Activated naive CD4-positive, alpha-beta T cell treated with anti-CD3 and anti-CD28 coated beads, Interleukin-2, amount 50 U/mL, for 24 hours (primary cell): ENCODE measurements around the gene MXD3.
"Not testable (repeated sequence)": the region's sequence is repeated elsewhere in the genome, so short reads cannot be mapped to it uniquely, and the experiment has no call there.

ENCODE experiments used
- H3K27ac Mint-ChIP-seq: one replicate; pipeline ENCODE4 v1.8.0; 2021; ENCODE audit warnings: mild to moderate bottlenecking, mixed read lengths
- H3K27me3 Mint-ChIP-seq: one replicate; pipeline ENCODE4 v1.8.0; 2021; ENCODE audit warnings: mixed read lengths
- H3K36me3 Mint-ChIP-seq: one replicate; pipeline ENCODE4 v1.8.0; 2021; ENCODE audit warnings: mixed read lengths
- H3K4me1 Mint-ChIP-seq: one replicate; pipeline ENCODE4 v1.8.0; 2021; ENCODE audit warnings: mixed read lengths
- H3K4me3 Mint-ChIP-seq: one replicate; pipeline ENCODE4 v1.8.0; 2021; ENCODE audit warnings: mild to moderate bottlenecking, mixed read lengths
- H3K9me3 Mint-ChIP-seq: one replicate; pipeline ENCODE4 v1.8.0; 2021; ENCODE audit warnings: mixed read lengths

Gene MXD3

DNA sequence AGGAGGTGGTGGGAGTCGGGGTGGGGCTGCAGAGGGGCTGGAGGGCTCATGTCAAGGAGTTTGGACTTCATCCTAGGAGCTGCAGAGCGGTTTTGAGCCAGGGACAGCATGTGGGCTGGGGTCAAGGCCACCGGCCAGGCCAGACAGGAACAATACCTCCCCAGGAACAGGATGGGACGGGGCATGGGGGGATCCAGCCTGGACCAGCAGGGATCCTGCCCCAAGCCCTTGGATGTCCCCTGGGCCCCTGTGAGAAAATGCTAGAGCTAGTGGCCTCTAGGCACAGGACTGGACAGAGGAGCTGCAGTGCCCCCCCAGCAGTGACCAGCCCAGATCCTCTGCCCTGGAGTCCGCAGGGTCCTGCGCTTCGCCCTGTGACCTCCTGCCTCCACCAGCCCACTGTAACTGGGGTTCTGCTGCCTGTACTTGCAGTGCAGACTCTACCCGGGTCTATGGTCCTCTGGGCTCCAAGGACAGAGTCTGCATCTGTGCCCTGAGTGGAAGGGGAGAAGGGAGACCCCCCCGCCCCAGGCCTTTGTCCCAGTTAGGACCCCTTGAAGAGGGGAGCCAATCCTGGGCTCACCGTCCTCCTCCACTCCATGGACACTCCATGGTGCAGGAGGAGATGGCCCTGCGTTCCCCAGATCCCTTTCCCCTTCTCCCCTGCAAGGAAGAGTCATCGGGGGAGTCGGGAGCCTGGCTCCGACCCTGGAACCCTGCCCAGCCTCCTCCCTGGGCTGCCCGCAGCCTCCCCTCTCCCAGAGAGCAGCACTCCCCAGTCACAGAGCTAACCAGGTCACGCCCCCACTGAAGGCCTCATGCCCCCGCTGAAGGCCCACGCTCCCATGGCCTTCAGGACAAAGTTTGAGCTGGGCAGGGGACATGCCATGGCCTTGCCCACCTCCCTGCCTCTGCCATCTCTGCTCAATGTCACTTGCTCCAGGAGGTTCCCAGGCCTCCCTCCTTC is 3.0 kb upstream of the MXD3 start:
- H3K27ac Mint-ChIP-seq, result no peak overlapping the region
- H3K27me3 Mint-ChIP-seq, result no peaks in the 10 kb centered on the region
- no peak overlapping the region for H3K4me3 Mint-ChIP-seq
- no peaks in the 10 kb centered on the region for H3K36me3 Mint-ChIP-seq
- no peaks in the 10 kb centered on the region for H3K9me3 Mint-ChIP-seq
- peaks cover 28% of the 10 kb centered on the region for H3K4me1 Mint-ChIP-seq

DNA sequence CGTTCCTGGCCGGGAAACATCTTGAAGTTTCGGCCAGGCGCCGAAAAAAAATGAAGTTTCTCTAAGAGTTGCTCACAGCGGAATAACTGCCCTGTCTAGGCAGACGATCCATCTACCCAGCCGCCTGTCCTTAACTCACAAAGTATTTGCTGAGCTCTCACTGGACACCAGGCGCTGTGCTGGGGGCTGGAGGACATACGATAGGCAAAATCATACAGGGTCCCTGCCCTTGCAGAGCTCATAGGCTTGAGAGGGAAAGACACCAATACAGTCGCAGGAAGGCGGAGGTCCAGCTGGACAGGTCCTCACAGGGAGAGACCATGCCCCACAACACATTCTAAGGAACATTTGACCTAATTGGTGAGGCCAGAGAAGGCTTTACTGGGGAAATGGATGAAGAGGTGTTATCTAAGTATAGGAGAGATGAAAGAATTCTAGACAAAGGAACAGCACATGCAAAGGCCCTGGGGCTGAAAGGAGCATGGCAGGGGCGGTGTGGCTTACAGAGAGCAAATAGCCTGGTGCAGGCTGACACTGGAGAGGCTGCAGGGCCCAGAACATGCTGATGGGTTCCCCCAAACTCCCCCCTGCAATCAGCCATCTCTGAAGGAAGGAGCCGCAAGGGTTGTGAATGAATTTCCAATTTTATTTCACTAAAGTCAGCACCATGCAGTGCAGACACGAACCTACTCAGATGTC is 2.0 kb upstream of the MXD3 start:
- no peaks in the 10 kb centered on the region for H3K36me3 Mint-ChIP-seq
- no peak overlapping the region for H3K4me3 Mint-ChIP-seq
- H3K9me3 Mint-ChIP-seq, result no peaks in the 10 kb centered on the region
- H3K4me1 Mint-ChIP-seq, result peaks cover 32% of the 10 kb centered on the region
- H3K27me3 Mint-ChIP-seq, result no peaks in the 10 kb centered on the region
- H3K27ac Mint-ChIP-seq, result no peak overlapping the region

DNA sequence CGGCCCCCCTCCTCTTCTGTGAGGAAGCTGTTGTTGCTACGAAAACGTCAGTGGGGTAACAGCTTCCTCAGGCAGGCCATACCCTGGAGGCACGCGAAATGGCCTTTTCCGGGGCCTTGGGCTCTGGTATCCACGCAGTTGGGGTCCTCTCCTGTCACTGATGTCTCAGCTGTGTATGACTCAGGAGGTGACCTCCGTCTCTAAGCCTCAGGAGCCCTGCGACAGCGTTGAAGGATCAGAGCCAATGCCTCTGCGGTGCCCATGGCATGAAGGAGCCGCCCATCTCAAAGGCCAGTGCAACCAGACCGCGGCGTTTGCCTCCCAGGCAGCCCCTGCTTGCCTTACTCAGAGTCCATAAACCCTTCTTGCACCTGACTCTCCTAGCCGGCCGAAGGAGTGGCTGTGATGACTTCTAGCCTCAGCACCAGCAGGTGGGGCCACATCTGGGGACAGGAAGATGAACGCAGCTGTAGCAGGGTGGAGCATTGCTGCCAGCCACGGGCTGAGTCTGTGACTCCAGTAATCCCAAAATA is 1.0 kb upstream of the MXD3 start:
- H3K27ac Mint-ChIP-seq, result no peak overlapping the region
- peaks cover 25% of the 10 kb centered on the region for H3K4me1 Mint-ChIP-seq
- H3K36me3 Mint-ChIP-seq, result no peaks in the 10 kb centered on the region
- no peaks in the 10 kb centered on the region for H3K9me3 Mint-ChIP-seq
- no peaks in the 10 kb centered on the region for H3K27me3 Mint-ChIP-seq
- peak overlapping the region; percentile 84 for H3K4me3 Mint-ChIP-seq

DNA sequence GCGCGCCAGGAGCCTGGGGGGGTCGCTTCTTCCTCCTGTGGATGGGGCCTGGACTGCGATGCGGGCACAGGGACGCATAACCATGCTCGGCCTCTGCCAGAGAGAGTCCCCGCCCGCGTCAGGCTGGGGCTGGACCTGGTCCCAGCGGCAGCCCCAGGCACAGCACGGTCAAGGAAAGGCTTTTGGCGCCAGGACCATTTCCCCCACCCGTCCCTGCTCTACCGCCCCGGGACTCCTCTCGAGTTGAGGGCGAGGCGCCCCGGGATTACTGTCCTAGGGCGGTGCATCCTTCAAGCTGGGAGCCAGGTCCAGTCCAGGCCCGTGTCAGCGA is 341 bp downstream of the MXD3 start:
- Mint-ChIP-seq H3K9me3 (no peaks in the 10 kb centered on the region), H3K36me3 (no peaks in the 10 kb centered on the region), H3K4me1 (peaks cover 32% of the 10 kb centered on the region), H3K4me3 (no peak overlapping the region), H3K27ac (no peak overlapping the region), H3K27me3 (no peaks in the 10 kb centered on the region)

DNA sequence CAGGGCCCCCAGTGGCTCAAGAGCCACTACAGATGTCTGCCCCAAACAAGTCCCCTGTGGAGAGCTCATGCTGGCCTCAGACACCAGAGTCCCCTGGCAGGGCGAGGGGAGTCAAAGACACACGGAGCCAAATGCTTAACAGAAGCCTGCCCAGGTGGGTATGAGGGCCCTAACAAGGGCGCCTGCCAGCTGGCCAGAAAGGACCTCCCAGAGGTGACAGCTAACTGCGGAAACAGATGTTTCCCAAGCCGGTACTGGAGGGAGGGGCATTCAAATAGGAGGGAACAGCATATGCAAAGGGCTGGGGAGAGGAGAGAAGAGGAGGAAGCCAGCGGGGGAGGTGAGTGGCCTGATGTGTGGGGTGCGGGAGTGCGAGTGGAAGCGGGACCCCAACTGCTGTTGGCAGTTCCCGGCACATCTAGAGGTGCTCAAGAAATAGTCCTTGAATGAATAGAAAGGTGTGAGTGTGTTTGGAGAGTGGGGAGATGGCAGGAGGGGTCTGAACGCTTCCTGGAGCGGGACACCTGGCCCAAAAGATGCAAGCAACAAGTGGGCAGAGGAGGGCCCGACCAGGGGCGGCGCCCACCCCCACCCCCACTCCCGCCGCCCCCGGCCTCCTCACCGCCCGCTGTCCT is 824 bp downstream of the MXD3 start:
- Mint-ChIP-seq H3K27ac (peak overlapping the region; percentile 73), H3K27me3 (no peaks in the 10 kb centered on the region), H3K4me3 (peak overlapping the region; percentile 82), H3K9me3 (no peaks in the 10 kb centered on the region), H3K36me3 (peaks cover 3% of the 10 kb centered on the region), H3K4me1 (peaks cover 36% of the 10 kb centered on the region)

DNA sequence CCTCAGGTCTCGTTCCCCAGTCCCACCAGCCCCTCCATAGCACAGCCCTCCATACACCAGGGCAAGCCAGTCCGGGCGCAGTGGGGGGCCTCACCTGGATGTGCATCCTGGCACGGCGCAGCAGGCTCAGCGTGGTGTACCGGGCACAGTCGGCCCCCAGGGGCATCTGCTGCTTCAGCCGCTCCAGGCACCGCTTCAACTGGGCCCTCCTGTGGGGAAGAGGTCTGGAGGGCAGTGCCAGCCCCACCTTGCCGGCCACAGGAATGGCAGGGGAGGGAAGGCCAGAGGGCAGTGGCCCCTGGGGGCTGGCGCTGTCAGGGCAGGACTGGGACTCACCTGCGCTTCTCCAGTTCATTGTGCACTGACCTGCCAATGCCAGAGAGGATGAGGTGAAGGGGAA is 1.4 kb downstream of the MXD3 start:
- H3K9me3 Mint-ChIP-seq, result no peaks in the 10 kb centered on the region
- H3K27me3 Mint-ChIP-seq, result no peaks in the 10 kb centered on the region
- peaks cover 3% of the 10 kb centered on the region for H3K36me3 Mint-ChIP-seq
- H3K27ac Mint-ChIP-seq, result no peak overlapping the region
- no peak overlapping the region for H3K4me3 Mint-ChIP-seq
- peaks cover 41% of the 10 kb centered on the region for H3K4me1 Mint-ChIP-seq

DNA sequence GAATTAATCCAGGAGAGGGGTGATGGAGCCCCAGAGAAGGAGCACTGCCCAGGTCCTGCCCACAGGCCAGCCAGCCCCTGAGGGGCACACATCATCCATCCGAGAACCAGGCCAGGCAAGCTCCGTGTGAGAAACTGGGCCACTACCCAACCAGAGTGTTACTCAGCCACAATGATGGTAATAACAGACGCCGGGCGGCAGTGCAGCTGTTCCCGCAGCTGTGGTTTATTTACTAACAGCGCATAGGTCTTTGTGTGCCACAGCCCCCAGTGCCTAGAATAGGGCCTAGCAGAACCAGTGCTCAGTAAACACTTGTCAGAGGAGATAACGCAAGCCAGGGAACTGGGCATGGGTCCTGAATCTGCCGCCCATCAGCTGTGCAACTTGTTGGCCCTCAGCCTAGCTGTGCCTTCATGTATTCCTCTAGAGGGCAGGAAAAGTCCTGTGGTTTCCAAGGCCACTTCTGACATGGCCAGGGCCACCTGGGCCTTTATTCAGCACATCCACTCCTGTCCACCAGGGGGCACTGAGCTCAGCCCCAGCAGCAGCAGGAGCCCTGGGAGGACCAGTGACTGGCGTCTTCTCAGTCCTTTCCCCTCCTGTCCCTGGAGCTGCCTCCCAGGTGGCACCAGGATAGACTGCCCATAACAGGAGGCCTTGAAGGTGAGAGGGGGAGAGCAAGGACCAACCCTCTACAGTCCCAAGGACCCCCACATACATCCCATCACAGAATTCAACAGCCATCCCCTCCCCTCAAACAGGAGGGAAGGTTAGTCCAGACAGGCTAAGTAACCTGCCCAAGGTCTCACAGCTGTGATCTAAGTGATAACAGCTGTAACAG is 2.1 kb downstream of the MXD3 start:
- H3K4me3 Mint-ChIP-seq, result peak overlapping the region; percentile 59
- peak overlapping the region; percentile 62 for H3K27ac Mint-ChIP-seq
- peaks cover 7% of the 10 kb centered on the region for H3K36me3 Mint-ChIP-seq
- peaks cover 48% of the 10 kb centered on the region for H3K4me1 Mint-ChIP-seq
- no peaks in the 10 kb centered on the region for H3K9me3 Mint-ChIP-seq
- no peaks in the 10 kb centered on the region for H3K27me3 Mint-ChIP-seq

DNA sequence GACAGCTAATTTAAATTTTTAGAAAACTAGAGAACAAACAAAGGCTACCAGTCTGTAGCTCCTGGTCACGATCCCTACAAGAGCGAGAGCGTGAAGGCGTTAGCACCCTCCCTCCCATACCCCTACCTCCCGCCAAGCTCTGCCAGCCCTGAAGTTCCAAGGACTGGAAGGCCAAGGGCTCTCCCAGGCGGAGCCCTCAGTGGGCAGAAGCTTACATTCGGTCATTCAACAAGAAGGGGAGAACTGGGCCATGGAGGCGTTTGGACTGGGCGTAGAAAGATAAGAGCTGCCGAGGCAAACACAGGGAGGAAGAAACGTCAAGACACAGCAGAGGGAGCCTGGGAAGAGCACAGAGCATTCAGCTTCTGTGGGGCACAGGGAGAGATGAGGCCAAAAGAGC is 3.0 kb downstream of the MXD3 start:
- peaks cover 55% of the 10 kb centered on the region for H3K4me1 Mint-ChIP-seq

DNA sequence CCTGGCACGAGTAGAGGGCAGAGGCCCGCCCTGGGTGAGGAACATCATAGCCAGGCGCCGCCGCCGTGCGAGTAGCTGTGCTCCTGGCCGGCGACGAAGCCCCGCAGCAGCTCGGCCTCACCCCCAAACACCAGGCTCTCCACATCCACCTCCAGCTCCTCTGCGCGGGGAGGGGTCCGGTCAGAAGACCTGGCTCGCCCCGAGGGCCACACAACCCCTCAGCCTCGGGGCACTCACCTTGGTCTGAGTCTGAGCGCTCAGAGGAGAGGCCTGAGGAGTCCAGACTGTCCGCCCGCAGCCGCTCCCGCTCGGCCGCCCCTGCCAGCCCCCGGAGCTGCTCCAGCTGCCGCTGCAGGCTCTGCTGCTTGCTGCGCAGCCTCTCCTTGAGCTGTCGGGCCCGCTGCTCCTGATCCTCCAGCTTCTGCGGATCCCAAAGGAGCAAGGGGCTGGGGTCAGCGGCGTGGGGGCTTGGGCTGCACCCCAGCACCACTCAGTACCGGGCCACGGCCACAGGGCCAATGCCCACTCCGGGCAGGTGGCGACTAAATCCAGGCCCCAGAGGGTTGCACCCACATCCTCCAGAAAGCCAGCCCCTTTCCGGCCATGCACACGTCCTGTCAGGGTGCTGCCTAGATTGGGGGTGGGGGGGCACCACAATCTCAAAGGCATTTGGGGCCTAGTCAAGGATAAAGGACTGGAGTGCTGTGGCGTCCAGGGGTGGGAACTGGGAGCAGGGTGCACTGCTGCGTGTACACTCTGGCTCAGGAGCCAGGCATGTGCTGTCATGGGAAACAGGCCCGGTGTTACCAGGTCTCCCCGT is 3.9 kb downstream of the MXD3 start:
- Mint-ChIP-seq H3K4me3 (no peak overlapping the region), H3K27ac (no peak overlapping the region), H3K27me3 (no peaks in the 10 kb centered on the region), H3K36me3 (peaks cover 7% of the 10 kb centered on the region), H3K4me1 (peaks cover 53% of the 10 kb centered on the region), H3K9me3 (no peaks in the 10 kb centered on the region)

More for the DNA sequence above, 3.0 kb downstream of the MXD3 start:
- Mint-ChIP-seq H3K4me3 (peak overlapping the region; percentile 44), H3K36me3 (peaks cover 7% of the 10 kb centered on the region), H3K27me3 (no peaks in the 10 kb centered on the region), H3K27ac (no peak overlapping the region), H3K9me3 (no peaks in the 10 kb centered on the region)

DNA sequence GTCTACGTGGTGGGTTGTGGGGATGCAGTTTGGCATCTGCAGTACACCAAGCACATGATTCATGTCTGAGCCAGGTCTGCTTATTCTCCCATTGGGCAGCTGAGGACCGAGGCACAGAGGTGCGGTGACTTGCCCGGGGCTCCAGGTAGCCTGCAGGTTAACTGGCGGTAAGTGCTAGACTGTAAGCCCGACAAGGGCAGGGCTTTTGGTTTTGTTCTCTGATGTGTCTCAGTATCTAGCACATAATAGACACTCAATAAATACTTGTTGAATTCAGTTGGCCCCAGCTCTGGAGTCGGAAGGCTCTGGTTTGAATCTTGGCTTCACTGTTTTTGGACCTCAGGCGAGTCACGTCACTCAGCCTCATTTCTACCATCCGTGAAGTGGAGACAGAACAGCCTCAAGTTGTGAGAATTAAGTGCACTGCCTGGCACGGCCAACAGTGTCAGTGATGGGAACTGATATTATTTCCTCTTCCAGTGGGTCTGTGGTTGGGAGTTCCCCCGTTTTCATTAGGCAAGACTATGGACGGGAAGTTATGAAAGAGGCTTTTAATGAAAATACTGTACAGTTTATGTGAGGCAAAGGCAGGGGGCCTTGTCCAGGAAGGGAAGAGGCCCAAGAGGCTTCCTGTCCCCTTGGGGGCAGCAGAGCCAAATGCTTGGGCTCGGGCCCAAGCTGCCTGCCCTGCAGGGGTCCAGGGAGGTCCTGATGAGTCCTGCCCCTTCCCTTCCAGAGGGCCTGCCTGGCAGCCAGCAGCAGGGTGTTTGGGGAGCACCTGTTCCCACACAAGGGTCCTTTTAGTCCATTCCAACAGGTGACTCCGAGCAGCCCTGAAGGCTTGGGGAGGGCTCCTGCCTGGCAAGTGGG is 4.8 kb downstream of the MXD3 start:
- peaks cover 7% of the 10 kb centered on the region for H3K36me3 Mint-ChIP-seq
- peaks cover 56% of the 10 kb centered on the region for H3K4me1 Mint-ChIP-seq
- peak overlapping the region; percentile 33 for H3K4me3 Mint-ChIP-seq

DNA sequence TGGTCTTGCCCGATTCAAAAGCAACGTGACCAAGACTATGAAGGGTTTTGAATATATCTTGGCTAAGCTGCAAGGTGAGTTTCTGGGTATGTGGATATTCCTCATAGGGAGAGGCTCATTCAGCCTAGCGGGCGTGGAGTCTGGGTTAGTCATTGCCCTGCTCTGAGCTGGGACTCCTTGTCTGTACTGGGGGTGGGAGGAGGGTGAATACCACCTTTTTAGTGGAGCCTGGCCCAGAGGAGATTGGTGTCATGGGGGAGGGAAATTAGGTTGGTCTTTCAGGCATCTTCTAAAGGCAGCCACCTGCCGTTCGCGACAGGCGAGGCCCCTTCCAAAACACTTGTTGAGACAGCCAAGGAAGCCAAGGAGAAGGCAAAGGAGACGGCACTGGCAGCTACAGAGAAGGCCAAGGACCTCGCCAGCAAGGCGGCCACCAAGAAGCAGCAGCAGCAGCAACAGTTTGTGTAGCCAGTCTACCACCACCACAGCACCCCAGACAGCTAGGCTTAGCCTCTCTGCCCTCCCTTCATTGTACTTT is 5.5 kb downstream of the MXD3 start:
- H3K36me3 Mint-ChIP-seq, H3K27me3 Mint-ChIP-seq, H3K27ac Mint-ChIP-seq, H3K9me3 Mint-ChIP-seq: not testable (repeated sequence)
- H3K4me3 Mint-ChIP-seq, result peak overlapping the region; percentile 60
- peaks cover 64% of the 10 kb centered on the region for H3K4me1 Mint-ChIP-seq

More for the DNA sequence above, 4.8 kb downstream of the MXD3 start:
- H3K27ac Mint-ChIP-seq, result no peak overlapping the region
- H3K9me3 Mint-ChIP-seq, result no peaks in the 10 kb centered on the region
- no peaks in the 10 kb centered on the region for H3K27me3 Mint-ChIP-seq

DNA sequence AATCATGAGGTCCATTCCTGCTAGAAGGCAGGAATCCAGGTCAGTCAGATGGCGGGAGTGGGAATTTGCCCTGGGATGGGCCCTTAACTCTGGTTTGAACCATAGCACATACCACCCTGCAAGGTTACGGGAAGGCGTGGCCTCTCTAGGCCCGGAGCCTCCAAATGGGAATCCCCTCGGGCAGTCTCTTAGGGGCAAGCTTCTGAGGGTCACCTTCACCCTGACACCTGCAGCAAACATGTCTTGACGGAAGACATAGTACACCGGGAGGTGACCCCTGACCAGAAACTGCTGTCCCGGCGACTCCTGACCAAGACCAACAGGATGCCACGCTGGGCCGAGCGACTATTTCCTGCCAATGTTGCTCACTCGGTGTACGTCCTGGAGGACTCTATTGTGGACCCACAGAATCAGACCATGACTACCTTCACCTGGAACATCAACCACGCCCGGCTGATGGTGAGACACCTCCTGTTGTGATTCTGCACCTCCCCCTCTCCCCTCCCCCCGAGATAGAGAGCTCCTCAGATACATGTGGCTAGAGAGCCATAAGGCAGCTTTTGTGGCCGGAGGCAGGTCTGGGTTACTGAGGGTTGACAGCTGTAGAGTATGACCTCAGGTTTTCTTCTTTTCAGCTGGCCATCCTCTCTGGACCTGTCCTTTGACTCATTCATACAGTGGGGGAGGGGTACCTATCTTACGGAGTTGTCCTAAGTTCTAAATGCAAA is 7.1 kb downstream of the MXD3 start:
- peak overlapping the region; percentile 92 for H3K4me3 Mint-ChIP-seq
- peak overlapping the region; percentile 87 for H3K27ac Mint-ChIP-seq
- no peaks in the 10 kb centered on the region for H3K9me3 Mint-ChIP-seq
- peaks cover 68% of the 10 kb centered on the region for H3K4me1 Mint-ChIP-seq
- peaks cover 7% of the 10 kb centered on the region for H3K36me3 Mint-ChIP-seq
- no peaks in the 10 kb centered on the region for H3K27me3 Mint-ChIP-seq

DNA sequence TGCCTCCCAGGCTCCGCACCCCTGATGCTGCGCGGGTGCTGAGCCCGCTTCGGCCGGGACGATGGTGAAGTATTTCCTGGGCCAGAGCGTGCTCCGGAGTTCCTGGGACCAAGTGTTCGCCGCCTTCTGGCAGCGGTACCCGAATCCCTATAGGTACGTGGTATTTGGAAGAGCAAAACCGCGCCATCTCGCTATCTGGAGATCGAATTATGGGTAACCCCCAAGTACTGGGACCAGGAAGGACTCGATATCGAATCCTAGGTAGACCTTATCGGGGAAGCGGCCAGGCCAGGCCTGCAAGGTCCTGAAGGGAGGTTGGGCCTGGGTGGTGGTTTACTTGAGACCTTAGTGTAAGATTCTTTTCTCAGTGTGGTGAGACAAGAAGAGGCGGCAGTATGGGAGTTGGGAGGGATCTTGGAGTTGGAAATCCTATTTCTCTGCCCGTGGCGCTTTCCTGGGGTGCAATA is 7.7 kb downstream of the MXD3 start:
- no peaks in the 10 kb centered on the region for H3K27me3 Mint-ChIP-seq
- peak overlapping the region; percentile 92 for H3K4me3 Mint-ChIP-seq
- H3K36me3 Mint-ChIP-seq, result peaks cover 7% of the 10 kb centered on the region
- peak overlapping the region; percentile 87 for H3K27ac Mint-ChIP-seq
- no peaks in the 10 kb centered on the region for H3K9me3 Mint-ChIP-seq
- peaks cover 67% of the 10 kb centered on the region for H3K4me1 Mint-ChIP-seq
